ENCODE measurements around the gene GAS2L3. TPM values are rescaled to one million over a fixed set of nuclear protein-coding genes. Genes with fewer than 3 reads are reported as not detected.

The GAS2L3 gene
- total RNA-seq (2021) (28.6 and 31.9 TPM in 2 replicates), Bru-seq, nascent RNA (percentile 77 among the genes with signal in this experiment), BruChase-seq, experiment 1, labeled RNA remaining after a 2-hour chase (percentile 79 among the genes with signal in this experiment), BruChase-seq, experiment 2, labeled RNA remaining after a 6-hour chase (percentile 65 among the genes with signal in this experiment)
- long read RNA-seq, partial matches to known transcripts: 2 of 5 reads
- long read RNA-seq, other reads (novel, unspliced or antisense): 3 of 5 reads

DNA sequence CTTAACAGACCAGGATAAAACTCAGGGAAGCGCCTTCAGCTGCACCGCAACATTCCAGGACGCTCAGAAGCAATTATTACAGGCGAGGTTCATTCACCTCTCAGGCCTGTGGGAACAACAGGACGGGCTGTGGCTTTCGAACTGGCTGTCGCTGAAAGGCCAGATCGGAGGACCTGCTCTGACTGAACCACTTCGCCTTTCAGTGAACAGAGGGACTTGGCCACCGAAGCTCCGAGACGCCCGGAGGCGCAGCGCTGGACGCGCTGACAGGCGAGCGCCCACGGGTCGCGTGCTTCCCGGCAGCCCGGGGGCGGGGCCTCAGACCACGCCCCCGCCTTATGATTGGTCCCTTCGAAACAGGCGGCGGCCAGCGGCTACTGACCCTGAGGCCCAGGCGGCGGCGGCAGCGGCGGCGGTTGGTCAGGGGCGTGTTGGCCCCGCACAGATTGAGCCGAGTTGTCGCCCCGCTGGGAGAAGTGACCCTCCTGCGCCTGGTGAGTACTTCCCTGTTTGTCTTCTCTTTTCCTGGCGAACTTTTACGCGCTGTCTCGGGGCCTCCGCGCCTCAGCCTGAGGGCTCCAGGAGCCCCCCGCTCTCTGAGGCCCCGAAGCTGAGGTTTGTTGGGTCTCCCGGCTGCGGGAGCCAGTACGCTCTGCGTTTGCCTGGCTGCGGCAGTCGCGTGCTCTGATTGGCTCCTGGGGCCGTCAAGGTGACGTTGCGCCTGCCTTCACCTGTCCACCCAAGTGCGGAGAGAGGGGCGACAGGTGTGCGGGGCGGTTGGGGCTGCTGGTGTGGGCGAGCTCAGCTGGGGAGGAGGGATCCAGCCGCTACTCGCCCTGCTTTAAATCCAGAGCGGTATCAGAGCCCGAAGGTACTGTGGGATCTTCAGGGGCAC is at the start of gene GAS2L3:
Gene GAS2L3 (plus strand): TSS at position 393 of the 895 bp plus-strand sequence. CDS start 21,221 bp downstream, outside the sequence.
- no TSS peak for BruUV-seq (replicated peaks)
- Histone ChIP-seq H3K79me2 (ENCODE audit: low read depth) (peaks cover 42% of the 10 kb centered on the region), H3K27me3 (ENCODE audit: insufficient read depth, low read depth) (no peaks in the 10 kb centered on the region), H3K9me3 (ENCODE audit: insufficient read depth, low read depth) (no peaks in the 10 kb centered on the region), H3K4me2 (peak within 1 kb of the TSS; percentile 91), H3F3A (ENCODE audit: insufficient read depth, low read depth) (no peaks in the 10 kb centered on the region), H4K20me1 (ENCODE audit: insufficient read depth) (no peaks in the 10 kb centered on the region), H3K27ac (peak within 1 kb of the TSS; percentile 37), H3K36me3 (ENCODE audit: low read depth) (no peaks in the 10 kb centered on the region), H3K4me3 (peak within 1 kb of the TSS; percentile 82), H3K4me1 (replicated peaks; ENCODE audit: insufficient read depth) (peaks cover 11% of the 10 kb centered on the region), H3K9me2 (ENCODE audit: insufficient read depth) (no peaks in the 10 kb centered on the region), H2AFZ (peak within 1 kb of the TSS; percentile 93)
- TF ChIP-seq, protein P1, sequence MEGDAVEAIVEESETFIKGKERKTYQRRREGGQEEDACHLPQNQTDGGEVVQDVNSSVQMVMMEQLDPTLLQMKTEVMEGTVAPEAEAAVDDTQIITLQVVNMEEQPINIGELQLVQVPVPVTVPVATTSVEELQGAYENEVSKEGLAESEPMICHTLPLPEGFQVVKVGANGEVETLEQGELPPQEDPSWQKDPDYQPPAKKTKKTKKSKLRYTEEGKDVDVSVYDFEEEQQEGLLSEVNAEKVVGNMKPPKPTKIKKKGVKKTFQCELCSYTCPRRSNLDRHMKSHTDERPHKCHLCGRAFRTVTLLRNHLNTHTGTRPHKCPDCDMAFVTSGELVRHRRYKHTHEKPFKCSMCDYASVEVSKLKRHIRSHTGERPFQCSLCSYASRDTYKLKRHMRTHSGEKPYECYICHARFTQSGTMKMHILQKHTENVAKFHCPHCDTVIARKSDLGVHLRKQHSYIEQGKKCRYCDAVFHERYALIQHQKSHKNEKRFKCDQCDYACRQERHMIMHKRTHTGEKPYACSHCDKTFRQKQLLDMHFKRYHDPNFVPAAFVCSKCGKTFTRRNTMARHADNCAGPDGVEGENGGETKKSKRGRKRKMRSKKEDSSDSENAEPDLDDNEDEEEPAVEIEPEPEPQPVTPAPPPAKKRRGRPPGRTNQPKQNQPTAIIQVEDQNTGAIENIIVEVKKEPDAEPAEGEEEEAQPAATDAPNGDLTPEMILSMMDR (conservative IDR thresholded peaks at IDR 0.05): no peak
- no peak for TF ChIP-seq EZH2 (IDR thresholded peaks at IDR 0.05; ENCODE audit: low read depth)
- ChIA-PET POLR2A (ENCODE audit: unreplicated experiment) (interaction anchor here (0.5 to 0.7 kb wide), 4 partner anchors 30 to 451 kb away, joined by 4 to 10 read pairs (median 7); no protein-coding TSS in a partner anchor), CTCF (interaction anchor here (0.7 kb wide), 1 partner anchor 100 kb away, joined by 14 read pairs; no protein-coding TSS in a partner anchor)
- intact Hi-C loops (cut with micrococcal nuclease; ENCODE audit: unreplicated experiment): loop anchor here (1.0 kb wide), 2 partner anchors 306 to 339 kb away; partner anchors contain the start of genes DEPDC4 and SCYL2
- DNase-seq: peak; percentile 71 to 89

DNA sequence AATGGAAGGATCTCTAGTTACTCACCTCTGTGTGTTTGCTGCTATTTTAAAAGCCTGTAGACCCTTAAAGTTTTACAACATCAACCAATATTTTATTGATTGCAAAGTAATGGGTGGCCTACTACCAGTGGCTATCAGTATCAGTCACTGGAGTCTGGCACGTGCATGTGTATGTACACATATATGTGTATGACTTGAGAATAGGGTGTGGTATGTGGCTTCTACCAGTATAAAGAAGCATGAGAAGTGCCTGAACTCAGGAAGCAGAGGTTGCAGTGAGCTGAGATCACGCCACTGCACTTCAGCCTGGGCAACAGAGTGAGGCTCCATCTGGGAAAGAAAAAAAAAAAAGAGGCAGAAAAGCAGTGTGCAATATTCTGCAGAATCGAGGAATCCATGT is 45.5 kb upstream of the GAS2L3 start:
- Histone ChIP-seq H3K36me3 (ENCODE audit: low read depth) (no peaks in the 10 kb centered on the region), H3K9me2 (ENCODE audit: insufficient read depth) (no peaks in the 10 kb centered on the region), H4K20me1 (ENCODE audit: insufficient read depth) (no peaks in the 10 kb centered on the region), H3K4me3 (no peak overlapping the region), H3F3A (ENCODE audit: insufficient read depth, low read depth) (no peaks in the 10 kb centered on the region), H3K9me3 (ENCODE audit: insufficient read depth, low read depth) (no peaks in the 10 kb centered on the region), H2AFZ (no peak overlapping the region), H3K27ac (no peak overlapping the region), H3K79me2 (ENCODE audit: low read depth) (no peaks in the 10 kb centered on the region), H3K4me1 (replicated peaks; ENCODE audit: insufficient read depth) (no peaks in the 10 kb centered on the region), H3K27me3 (ENCODE audit: insufficient read depth, low read depth) (peaks cover 42% of the 10 kb centered on the region), H3K4me2 (no peak overlapping the region)
- DNase-seq: no peak
- no TSS peak for BruUV-seq (replicated peaks)
- no peak for TF ChIP-seq EZH2 (IDR thresholded peaks at IDR 0.05; ENCODE audit: low read depth)
- intact Hi-C loops (cut with micrococcal nuclease; ENCODE audit: unreplicated experiment): no loop called here
- ChIA-PET CTCF (no interaction called here), POLR2A (ENCODE audit: unreplicated experiment) (no interaction called here)

DNA sequence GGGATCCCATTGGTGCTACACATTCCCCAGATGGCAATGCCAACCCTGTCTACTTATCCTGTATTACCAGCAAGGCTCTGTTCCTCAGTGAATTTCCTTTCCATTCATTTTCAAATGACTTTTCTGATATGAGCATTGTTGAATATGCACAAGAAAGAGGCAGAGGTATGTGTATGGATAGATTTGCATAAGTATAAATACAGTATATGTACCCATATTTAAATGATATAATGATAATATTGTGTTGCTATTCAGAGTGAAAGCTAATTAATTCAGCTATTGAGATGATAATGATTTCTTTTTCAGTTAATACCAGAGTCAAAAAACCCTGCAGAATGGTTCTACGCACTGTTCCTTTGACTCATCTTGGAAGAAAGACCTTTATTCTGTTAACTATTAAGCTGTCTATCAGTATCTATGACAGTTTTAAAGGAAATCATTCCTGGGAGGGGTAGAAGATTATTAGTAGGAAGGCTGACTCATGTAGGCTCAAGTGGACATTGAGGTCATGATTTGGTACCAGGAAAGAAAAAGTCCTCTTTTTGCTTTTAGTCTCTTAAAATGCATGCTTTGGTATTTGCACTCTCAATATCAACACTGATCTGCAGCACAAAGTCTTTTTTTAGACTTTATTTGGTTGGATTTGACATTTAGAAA is 44.9 kb upstream of the GAS2L3 start:
- intact Hi-C loops (cut with micrococcal nuclease; ENCODE audit: unreplicated experiment): no loop called here
- no peak overlapping the region for H3K4me3 ChIP-seq
- H3K4me1 ChIP-seq (replicated peaks; ENCODE audit: insufficient read depth): no peaks in the 10 kb centered on the region
- ChIA-PET POLR2A (ENCODE audit: unreplicated experiment) (no interaction called here), CTCF (no interaction called here)
- H3K27ac ChIP-seq: no peak overlapping the region
- H4K20me1 ChIP-seq (ENCODE audit: insufficient read depth): no peaks in the 10 kb centered on the region
- no peaks in the 10 kb centered on the region for H3K79me2 ChIP-seq (ENCODE audit: low read depth)
- peaks cover 48% of the 10 kb centered on the region for H3K27me3 ChIP-seq (ENCODE audit: insufficient read depth, low read depth)
- no peaks in the 10 kb centered on the region for H3F3A ChIP-seq (ENCODE audit: insufficient read depth, low read depth)
- BruUV-seq (replicated peaks): no TSS peak
- no peaks in the 10 kb centered on the region for H3K9me3 ChIP-seq (ENCODE audit: insufficient read depth, low read depth)
- no peak overlapping the region for H3K4me2 ChIP-seq
- no peaks in the 10 kb centered on the region for H3K36me3 ChIP-seq (ENCODE audit: low read depth)
- H3K9me2 ChIP-seq (ENCODE audit: insufficient read depth): no peaks in the 10 kb centered on the region
- H2AFZ ChIP-seq: no peak overlapping the region
- DNase-seq: no peak
- TF ChIP-seq, protein P1 (conservative IDR thresholded peaks at IDR 0.05): no peak
- TF ChIP-seq EZH2 (IDR thresholded peaks at IDR 0.05; ENCODE audit: low read depth): no peak
